PFSK-1 (cell line): ENCODE results near the gene SEPTIN11. TPM values are rescaled to one million over a fixed set of nuclear protein-coding genes. Genes with fewer than 3 reads are reported as not detected.
A peak's percentile ranks its signal among the peaks of the same experiment; 100 is the strongest.

Experiments used
- FOXP2 ChIP-seq: optimal IDR thresholded peaks from 2 replicates; pipeline ENCODE3; 2011; ENCODE audit warnings: borderline replicate concordance, control low read depth, inconsistent platforms; ENCODE audit not compliant: insufficient read depth; ENCODE audit errors: extremely low read length, extremely low read depth
- POLR2AphosphoS5 ChIP-seq: IDR thresholded peaks from 2 replicates; pipeline ENCODE4 v1.6.1; 2012; ENCODE audit warnings: low read depth, mild to moderate bottlenecking, control low read depth, low read length, moderate library complexity
- REST ChIP-seq, 2 experiments: IDR thresholded peaks; 2 replicates each; pipeline versions ENCODE4 v1.6.1 to v1.8.0; 2011 to 2012; ENCODE audit warnings: low read depth in 2 of 2, low read length in 2 of 2, control low read depth in 1 of 2, inconsistent platforms in 1 of 2, mild to moderate bottlenecking in 1 of 2, moderate library complexity in 1 of 2; ENCODE audit not compliant: insufficient read depth in 1 of 2
- SIN3A ChIP-seq: IDR thresholded peaks from 2 replicates; pipeline ENCODE4 v1.6.1; 2012; ENCODE audit warnings: mild to moderate bottlenecking, low read length, moderate library complexity, borderline replicate concordance; ENCODE audit not compliant: insufficient read depth
- TAF1 ChIP-seq: IDR thresholded peaks from 2 replicates; pipeline ENCODE4 v1.6.1; 2012; ENCODE audit warnings: low read length, control low read depth, borderline replicate concordance; ENCODE audit not compliant: insufficient read depth
- polyA plus RNA-seq: library from polyadenylated mRNA; unstranded; fragments of >200 nt; gene quantifications from one replicate; pipeline ENCODE4 v1.2.1, GENCODE V29; 2012; ENCODE audit warnings: low read depth, missing spikeins; ENCODE audit not compliant: insufficient read length

Gene SEPTIN11
- polyA plus RNA-seq: 60.3 TPM

GRCh38 chr4:76949276-76950051 lies at the start of gene SEPTIN11:
Gene SEPTIN11 (plus strand): TSS chr4:76949752. CDS start chr4:76949904, 152 bp downstream.
- TF ChIP-seq TAF1: peak; percentile 84
- no peak for TF ChIP-seq FOXP2
- 0 out of 2 replicates have a peak, but pooled peaks have one; percentile 94 for TF ChIP-seq SIN3A
- TF ChIP-seq REST (IDR thresholded peaks at IDR 0.05; ENCODE audit: insufficient read depth in 1 of 2, low read depth in 2 of 2, low read length in 2 of 2): no peak
- peak; percentile 76; the same call in 1 of the 2 replicates for TF ChIP-seq POLR2AphosphoS5

GRCh38 chr4:76902233-76902890 lies 47.2 kb upstream of the SEPTIN11 start:
- TF ChIP-seq FOXP2 (no peak), TAF1 (no peak), POLR2AphosphoS5 (no peak), SIN3A (no peak), REST (IDR thresholded peaks at IDR 0.05; ENCODE audit: insufficient read depth in 1 of 2, low read depth in 2 of 2, low read length in 2 of 2) (no peak)

- no peak for TF ChIP-seq SIN3A
- no peak for TF ChIP-seq TAF1
Measured at GRCh38 chr4:76904646-76905190, 44.8 kb upstream of the SEPTIN11 start.

- TF ChIP-seq TAF1 (no peak), POLR2AphosphoS5 (no peak), FOXP2 (no peak), SIN3A (no peak), REST (IDR thresholded peaks at IDR 0.05; ENCODE audit: insufficient read depth in 1 of 2, low read depth in 2 of 2, low read length in 2 of 2) (no peak)
Measured at GRCh38 chr4:76905521-76905920, 44.0 kb upstream of the SEPTIN11 start.

GRCh38 chr4:76909711-76910110 lies 39.8 kb upstream of the SEPTIN11 start:
- no peak for TF ChIP-seq FOXP2
- TF ChIP-seq POLR2AphosphoS5: no peak
- no peak for TF ChIP-seq TAF1
- TF ChIP-seq SIN3A: no peak
- TF ChIP-seq REST (IDR thresholded peaks at IDR 0.05; ENCODE audit: insufficient read depth in 1 of 2, low read depth in 2 of 2, low read length in 2 of 2): no peak
